GM19035 (cell line): Measurements from ENCODE around the gene CTDSPL.
"Not testable (repeated sequence)": the region's sequence is repeated elsewhere in the genome, so short reads cannot be mapped to it uniquely, and the experiment has no call there.

Experiments used
- ATAC-seq: cut with Tn5 transposase; IDR thresholded peaks from one replicate; pipeline ENCODE4 v1.9.1; 2021; ENCODE audit not compliant: unreplicated experiment

The CTDSPL gene

GRCh38 chr3:37985637-37986320 is 124.1 kb downstream of the CTDSPL start:
- no peak for ATAC-seq

DNA sequence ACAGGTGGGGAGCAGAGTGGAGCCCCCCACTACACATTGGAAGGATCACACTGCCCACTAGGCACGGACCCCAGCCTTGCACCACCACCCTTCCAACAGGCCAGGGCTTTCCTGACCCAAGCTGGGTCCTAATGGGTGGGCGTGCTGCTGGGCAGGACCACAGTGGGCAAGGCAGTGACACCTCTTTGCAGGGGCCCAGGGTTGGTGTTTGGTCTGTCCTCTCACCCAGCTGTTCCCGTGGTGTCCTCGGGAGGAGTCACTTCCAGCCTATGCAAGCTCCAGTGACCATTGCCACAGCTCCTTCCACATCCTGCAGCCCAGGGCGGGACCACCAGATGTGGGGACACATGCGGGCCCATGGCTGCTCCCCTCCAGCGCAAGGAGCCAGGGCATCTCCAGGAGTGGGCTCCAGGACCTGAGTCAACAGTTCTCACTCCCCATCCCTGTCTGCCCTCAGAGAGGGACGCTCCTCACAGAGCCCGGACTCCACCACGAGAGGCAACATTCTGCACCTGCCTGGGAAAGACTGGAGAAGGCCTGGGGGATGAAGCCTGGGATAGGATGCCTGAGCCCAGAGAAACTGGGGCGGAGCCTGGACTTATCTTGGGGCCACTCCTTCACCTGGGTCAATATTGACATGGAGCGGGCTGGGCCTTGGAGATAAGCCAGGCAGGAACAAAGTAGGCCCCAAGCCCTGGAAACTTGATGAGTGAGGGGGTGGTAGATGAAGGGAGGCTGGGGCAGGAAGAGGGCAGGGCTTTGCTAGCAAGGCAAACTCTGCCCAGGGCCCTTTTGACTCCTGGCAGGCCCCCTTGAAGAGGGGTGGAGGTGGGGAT is 125.0 kb downstream of the CTDSPL start:
- ATAC-seq: no peak

DNA sequence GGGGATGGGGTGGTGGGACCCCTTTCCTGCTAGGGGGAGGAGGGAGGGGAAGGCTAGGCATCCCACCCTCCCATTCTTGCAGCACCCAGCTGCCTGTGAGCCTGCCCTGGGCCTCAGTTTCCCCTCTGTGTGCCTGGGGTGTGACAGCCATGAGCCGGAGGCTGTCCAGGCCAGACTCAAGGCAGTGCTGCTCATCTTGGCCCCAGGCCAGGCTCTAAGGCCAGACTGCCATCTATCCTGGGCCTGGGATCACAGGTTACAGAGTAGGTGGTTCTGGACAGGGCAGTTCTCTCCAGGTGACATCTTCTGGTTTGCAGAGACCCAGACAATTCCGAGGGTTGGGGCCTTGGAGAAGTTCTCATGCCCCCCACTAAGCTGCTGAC is 125.6 kb downstream of the CTDSPL start:
- no peak for ATAC-seq

DNA sequence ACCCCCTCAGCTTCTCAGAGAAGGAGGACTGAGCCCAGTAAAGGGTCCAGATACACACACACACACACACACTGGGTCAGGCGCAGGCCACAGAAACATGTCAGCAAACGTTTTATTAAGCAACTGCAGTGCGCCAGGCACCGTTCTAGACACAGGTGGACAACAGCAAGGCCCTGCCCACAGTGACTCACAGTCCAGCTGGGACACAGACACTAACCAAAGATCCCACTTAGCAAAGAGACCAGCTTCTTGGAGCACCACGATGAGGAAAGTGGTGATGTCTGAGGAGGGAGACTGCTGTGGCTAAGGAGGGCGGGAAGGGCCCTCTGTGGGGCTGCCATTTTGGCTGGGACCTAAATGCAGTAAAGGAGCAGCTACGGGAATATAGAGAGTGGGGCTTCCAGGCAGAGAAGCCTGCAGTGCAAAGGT is 126.1 kb downstream of the CTDSPL start:
- ATAC-seq: no peak

DNA sequence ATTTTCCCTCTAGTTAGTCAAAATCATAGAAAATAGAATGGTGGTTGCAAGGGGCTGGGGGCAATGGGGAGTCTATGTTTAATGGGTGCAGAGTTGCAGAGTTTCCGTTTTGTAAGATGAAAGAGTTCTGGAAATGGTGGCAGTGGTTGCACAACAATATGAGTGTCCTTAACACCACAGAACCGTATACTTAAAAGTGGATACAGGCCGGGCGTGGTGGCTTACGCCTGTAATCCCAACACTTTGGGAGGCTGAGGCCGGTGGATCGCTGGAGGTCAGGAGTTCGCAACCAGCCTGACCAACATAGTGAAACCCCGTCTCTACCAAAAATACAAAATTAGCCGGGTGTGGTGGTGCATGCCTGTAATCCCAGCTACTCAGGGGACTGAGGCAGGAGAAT is 126.7 kb downstream of the CTDSPL start:
- not testable (repeated sequence) for ATAC-seq

- ATAC-seq: no peak
These were observed 127.3 kb downstream of the CTDSPL start for GRCh38 chr3:37988931-37989525.

DNA sequence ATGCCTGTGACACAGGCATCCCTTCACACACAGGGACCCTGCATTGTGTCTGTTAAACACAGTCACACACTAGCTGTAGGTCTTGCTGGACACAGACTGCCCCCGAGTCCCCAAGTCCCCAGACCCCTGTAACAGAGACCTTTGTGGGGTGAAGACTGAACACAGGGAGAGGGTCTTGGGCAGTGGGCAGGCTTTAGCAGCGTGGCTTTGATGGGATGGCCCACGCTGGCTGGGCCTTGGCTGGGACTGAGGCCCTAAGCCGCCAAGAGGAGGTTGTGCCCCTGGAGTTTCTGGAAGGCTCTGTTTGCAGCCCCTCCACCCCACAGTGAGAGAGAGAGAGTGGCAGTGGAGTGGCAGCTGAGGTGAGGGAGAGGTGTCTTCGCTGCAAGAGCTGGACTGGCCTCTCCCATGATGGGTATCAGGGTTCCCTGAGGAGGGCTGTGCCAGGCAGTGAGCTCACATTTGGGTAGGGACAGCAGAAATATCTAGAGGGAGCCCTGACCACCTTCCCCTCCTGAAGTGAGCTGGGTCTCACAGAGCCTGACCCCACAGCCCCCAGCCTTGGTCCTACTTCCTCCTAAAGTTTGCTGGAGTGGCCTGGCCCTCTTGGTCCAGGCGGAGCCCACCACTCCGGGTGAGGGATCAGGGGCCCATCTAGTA is 128.3 kb downstream of the CTDSPL start:
- ATAC-seq: no peak

GRCh38 chr3:37990527-37990926 is 128.8 kb downstream of the CTDSPL start, which contains the start of gene VILL:
TSS of gene VILL (plus strand) at chr3:37990786. CDS start at chr3:37993673, 2,887 bp downstream.
- no peak for ATAC-seq

GRCh38 chr3:37991109-37991508 is 129.4 kb downstream of the CTDSPL start:
- ATAC-seq: no peak

- no peak for ATAC-seq
These were observed 130.1 kb downstream of the CTDSPL start for GRCh38 chr3:37991823-37992222.

- no peak for ATAC-seq
These were observed 130.8 kb downstream of the CTDSPL start for GRCh38 chr3:37992271-37993066.

DNA sequence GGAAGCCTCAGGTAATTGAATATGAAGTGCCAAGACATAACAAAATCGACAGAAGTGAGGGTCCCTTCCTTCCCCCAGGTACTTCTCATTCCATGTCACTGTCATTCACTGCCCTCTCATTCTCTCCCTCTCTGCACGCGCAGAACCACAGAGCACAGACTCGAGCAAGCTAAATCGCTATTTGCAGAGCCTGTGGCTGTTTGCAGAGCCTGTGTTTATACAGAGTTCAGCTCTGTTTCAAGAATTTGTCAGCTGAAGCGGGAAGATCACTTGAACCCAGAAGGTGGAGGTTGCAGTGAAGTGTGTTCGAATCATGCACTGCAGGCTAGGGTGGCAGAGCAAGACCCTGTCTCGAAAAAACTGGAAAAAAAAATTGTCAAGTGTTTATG is 131.4 kb downstream of the CTDSPL start:
- no peak for ATAC-seq

DNA sequence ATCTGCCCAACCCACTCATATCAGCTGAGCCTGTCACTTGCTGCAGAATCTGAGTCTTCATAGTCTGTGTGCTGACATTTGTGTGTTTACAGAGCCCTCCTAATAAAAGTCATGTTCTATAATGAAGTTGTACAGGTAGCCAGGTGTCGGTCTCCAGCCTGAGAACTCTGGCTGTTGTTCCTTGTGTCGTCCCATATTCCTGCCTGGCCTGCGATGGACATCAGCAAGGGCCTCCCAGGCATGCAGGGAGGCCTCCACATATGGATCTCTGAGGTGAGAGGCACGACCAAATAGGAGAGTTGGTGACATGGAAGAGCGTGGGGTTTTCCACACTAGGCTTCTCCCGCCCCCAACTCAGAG is 131.8 kb downstream of the CTDSPL start:
- ATAC-seq: no peak

GRCh38 chr3:37993820-37994638 is 132.3 kb downstream of the CTDSPL start:
- peak; percentile 55 for ATAC-seq

DNA sequence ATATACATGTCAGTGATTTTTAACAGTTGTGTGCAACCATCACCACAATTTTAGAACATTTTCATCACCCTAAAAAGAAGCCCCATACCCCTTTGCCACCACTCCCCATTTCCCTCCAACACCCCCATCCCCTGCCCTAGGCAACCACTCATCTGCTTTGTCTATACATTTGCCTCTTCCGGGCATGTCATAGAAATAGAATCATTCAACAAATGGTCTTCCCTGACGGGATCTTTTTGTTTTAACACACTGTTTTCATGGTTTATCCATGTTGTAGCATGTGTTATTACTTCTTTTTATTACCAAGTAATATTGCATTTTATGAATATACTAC is 132.9 kb downstream of the CTDSPL start:
- no peak for ATAC-seq

GRCh38 chr3:37995652-37996641 is 134.3 kb downstream of the CTDSPL start:
- no peak for ATAC-seq

- peak; percentile 48 for ATAC-seq
These were observed 135.2 kb downstream of the CTDSPL start for GRCh38 chr3:37996785-37997301.

DNA sequence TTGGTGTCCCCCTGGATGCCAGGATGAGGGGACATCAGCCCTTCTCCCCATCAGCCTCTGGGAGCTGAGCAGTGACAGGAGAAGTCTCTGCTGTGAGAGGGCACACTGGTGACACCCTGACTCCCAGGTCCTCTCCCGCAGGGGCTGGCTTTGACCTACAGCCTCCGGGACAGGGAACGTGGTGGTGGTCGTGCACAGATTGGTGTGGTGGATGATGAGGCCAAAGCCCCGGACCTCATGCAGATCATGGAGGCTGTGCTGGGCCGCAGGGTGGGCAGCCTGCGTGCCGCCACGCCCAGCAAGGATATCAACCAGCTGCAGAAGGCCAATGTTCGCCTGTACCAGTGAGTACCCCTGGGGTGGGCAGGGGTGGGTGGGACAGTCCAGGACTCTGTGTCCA is 135.7 kb downstream of the CTDSPL start:
- ATAC-seq: no peak
